HepG2 (cell line): ENCODE results near the gene NID1. TPM values are rescaled to one million over a fixed set of nuclear protein-coding genes. Genes with fewer than 3 reads are reported as not detected.

ENCODE experiments used
- CCDC6 ChIP-seq: sonication (generic); formaldehyde crosslinking; IDR thresholded peaks from 2 replicates; pipeline ENCODE4 v1.8.1; 2022; ENCODE audit warnings: mild to moderate bottlenecking, missing genetic modification reagents, moderate library complexity
- FOXO4 ChIP-seq: sonication (generic); formaldehyde crosslinking; conservative IDR thresholded peaks from 2 replicates; pipeline ENCODE4 v1.8.1; 2023; ENCODE audit warnings: missing genetic modification reagents
- MAZ ChIP-seq, 2 experiments: sonication (generic) in 1 of 2; formaldehyde crosslinking in 1 of 2; IDR thresholded peaks; 2 replicates each; pipeline versions ENCODE4 v1.5.0 to v1.6.1; 2012 to 2020; ENCODE audit warnings: low read depth in 2 of 2, mild to moderate bottlenecking in 2 of 2, borderline replicate concordance in 1 of 2, improper control_type of control experiment in 1 of 2, low read length in 1 of 2, missing genetic modification reagents in 1 of 2, moderate library complexity in 1 of 2
- MTERF4 ChIP-seq: sonication (generic); formaldehyde crosslinking; IDR thresholded peaks from 2 replicates; pipeline ENCODE4 v1.8.0; 2023; ENCODE audit warnings: mild to moderate bottlenecking, missing genetic modification reagents
- MYNN ChIP-seq: sonication (generic); formaldehyde crosslinking; IDR thresholded peaks from 2 replicates; pipeline ENCODE4 v1.4.0; 2020; ENCODE audit warnings: mild to moderate bottlenecking, low read depth, missing genetic modification reagents
- POGZ ChIP-seq: sonication (generic); formaldehyde crosslinking; IDR thresholded peaks from 2 replicates; pipeline ENCODE4 v1.4.0; 2020; ENCODE audit warnings: mild to moderate bottlenecking, missing genetic modification reagents
- PRMT3 ChIP-seq: sonication (generic); formaldehyde crosslinking; IDR thresholded peaks from 2 replicates; pipeline ENCODE4 v1.8.1; 2022; ENCODE audit warnings: low read depth, mild to moderate bottlenecking, moderate library complexity, missing genetic modification reagents, borderline replicate concordance
- REST ChIP-seq, 2 experiments: IDR thresholded peaks; 2 replicates each; pipeline ENCODE4 v1.6.1; 2011 to 2012; ENCODE audit warnings: low read length in 2 of 2, borderline replicate concordance in 1 of 2, low read depth in 1 of 2, mild to moderate bottlenecking in 1 of 2, moderate library complexity in 1 of 2
- SKI ChIP-seq: fragments of 450-650 bp; IDR thresholded peaks from one replicate; pipeline ENCODE4 v1.6.1; 2018; ENCODE audit warnings: mild to moderate bottlenecking; ENCODE audit not compliant: partially characterized antibody
- TEF ChIP-seq: sonication (generic); formaldehyde crosslinking; IDR thresholded peaks from 2 replicates; pipeline ENCODE4 v1.5.0; 2020; ENCODE audit warnings: missing genetic modification reagents
- TFE3 ChIP-seq: IDR thresholded peaks from 2 replicates; pipeline ENCODE4 v1.6.1; 2016
- THYN1 ChIP-seq: sonication (generic); formaldehyde crosslinking; IDR thresholded peaks from 2 replicates; pipeline ENCODE4 v1.8.1; 2023; ENCODE audit warnings: low read depth, mild to moderate bottlenecking, moderate library complexity, missing genetic modification reagents, borderline replicate concordance
- ZBTB43 ChIP-seq: sonication (generic); formaldehyde crosslinking; conservative IDR thresholded peaks from 2 replicates; pipeline ENCODE4 v1.4.0; 2020; ENCODE audit warnings: missing genetic modification reagents
- ZNF274 ChIP-seq: sonication (generic); formaldehyde crosslinking; IDR thresholded peaks from 2 replicates; pipeline ENCODE4 v1.5.1; 2020; ENCODE audit warnings: mild to moderate bottlenecking, missing genetic modification reagents
- ZNF569 ChIP-seq: sonication (generic); formaldehyde crosslinking; IDR thresholded peaks from 2 replicates; pipeline ENCODE4 v1.5.0; 2020; ENCODE audit warnings: mild to moderate bottlenecking, missing genetic modification reagents, moderate library complexity, borderline replicate concordance
- ZNF629 ChIP-seq: sonication (generic); formaldehyde crosslinking; conservative IDR thresholded peaks from 2 replicates; pipeline ENCODE4 v1.5.0; 2020; ENCODE audit warnings: missing genetic modification reagents
- ZSCAN21 ChIP-seq: sonication (generic); formaldehyde crosslinking; IDR thresholded peaks from 2 replicates; pipeline ENCODE4 v1.8.0; 2022; ENCODE audit warnings: mild to moderate bottlenecking, missing genetic modification reagents, moderate library complexity, borderline replicate concordance
- polyA plus RNA-seq, 8 experiments: library from polyadenylated mRNA; depleted of rRNA in 3 of 8; stranded (reverse) in 7 of 8; unstranded in 1 of 8; fragments of >200 nt; fragmentation: Illumina TruSeq in 4 of 8; extraction: Trizol in 4 of 8; gene quantifications; 2 replicates each; pipeline versions ENCODE4 v1.2.1 to v1.2.3, GENCODE V29; 2011 to 2016; ENCODE audit warnings: low read depth in 4 of 8, missing spikeins in 1 of 8, mixed read lengths in 1 of 8; ENCODE audit not compliant: insufficient read depth in 1 of 8
- total RNA-seq, 5 experiments: library from RNA; depleted of rRNA; stranded (reverse); fragments of >200 nt; fragmentation: Illumina TruSeq; extraction: Trizol; gene quantifications; 2 replicates each; pipeline ENCODE4 v1.2.3, GENCODE V29; 2016; ENCODE audit warnings: low read depth in 1 of 5

NID1 gene
- total and polyA plus RNA-seq, 2 of the 13 experiments (the other 11 are each of a cell fraction or from before 2014, with no cell fraction given) = 50.2 to 56.1 TPM

GRCh38 chr1:236064674-236065508 is at the start of gene NID1 (continued):
- no peak for TF ChIP-seq ZSCAN21
- no peak for TF ChIP-seq MYNN (CRISPR knock-in tag)
- TF ChIP-seq FOXO4 (CRISPR knock-in tag) = no peak
- TF ChIP-seq ZNF274 (CRISPR knock-in tag) = no peak
- TF ChIP-seq THYN1 (CRISPR knock-in tag) = no peak
- TF ChIP-seq REST (IDR thresholded peaks at IDR 0.05; ENCODE audit: borderline replicate concordance in 1 of 2, low read depth in 1 of 2, low read length in 2 of 2) = peak in 1 of 2 experiments; percentile 32; a peak in 1 of 4 replicates
- TF ChIP-seq MAZ (IDR thresholded peaks at IDR 0.05; ENCODE audit: borderline replicate concordance, low read depth, low read length) = peak; percentile 88
- TF ChIP-seq MAZ (CRISPR knock-in tag; IDR thresholded peaks at IDR 0.05; ENCODE audit: low read depth) = peak; percentile 91
- TF ChIP-seq TFE3 (CRISPR knock-in tag) = no peak
- no peak for TF ChIP-seq ZNF569 (CRISPR knock-in tag)
- no peak for TF ChIP-seq SKI
- TF ChIP-seq TEF (CRISPR knock-in tag) = peak; percentile 75; the same call in 1 of the 2 replicates
- peak; percentile 34; the same call in 1 of the 2 replicates for TF ChIP-seq CCDC6
- TF ChIP-seq POGZ (CRISPR knock-in tag) = peak; percentile 56; the same call in 1 of the 2 replicates
- no peak for TF ChIP-seq PRMT3 (CRISPR knock-in tag)
- TF ChIP-seq MTERF4 (CRISPR knock-in tag) = no peak
- no peak for TF ChIP-seq ZNF629 (CRISPR knock-in tag)
- no peak for TF ChIP-seq ZBTB43 (CRISPR knock-in tag)
